D721Med (cell line): Measurements from ENCODE around the gene CYP2C8.

Experiments used
- DNase-seq: peaks from one replicate; pipeline ENCODE4 v3.0.0; 2011; ENCODE audit warnings: low spot score; ENCODE audit not compliant: insufficient read length
- FAIRE-seq: peaks from 2 replicates; lab custom pipeline; 2011; peaks lifted over from hg19 to GRCh38; lab: Jason Lieb, UNC
- TF ChIP-seq, protein P1 (sequence below): IDR thresholded peaks from 2 replicates; pipeline ENCODE4 v1.5.1; 2012; ENCODE audit warnings: mild to moderate bottlenecking, control low read depth; ENCODE audit not compliant: insufficient read depth; ENCODE audit errors: missing control alignments

Gene CYP2C8

DNA sequence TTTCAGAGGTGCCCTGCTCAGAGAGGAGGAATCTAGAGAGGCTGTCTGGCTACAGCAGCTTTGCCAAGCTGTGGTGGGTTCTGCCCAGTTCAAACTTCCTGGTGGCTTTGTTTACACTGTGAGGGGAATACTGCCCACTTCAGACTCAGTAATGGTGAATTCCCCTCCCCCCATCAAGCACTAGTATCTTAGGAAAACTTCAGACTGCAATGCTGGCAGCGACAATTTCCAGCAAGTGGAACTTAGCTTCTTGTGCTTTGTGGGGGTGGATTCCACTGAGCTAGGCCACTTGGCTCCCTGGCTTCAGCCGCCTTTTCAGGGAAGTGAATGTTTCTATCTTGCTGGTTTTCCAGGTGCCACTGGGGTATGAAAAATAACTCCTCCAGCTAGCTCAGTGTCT lies 42.8 kb downstream of the CYP2C8 start:
- DNase-seq (no peak), FAIRE-seq (no peak)
- TF ChIP-seq, protein P1, sequence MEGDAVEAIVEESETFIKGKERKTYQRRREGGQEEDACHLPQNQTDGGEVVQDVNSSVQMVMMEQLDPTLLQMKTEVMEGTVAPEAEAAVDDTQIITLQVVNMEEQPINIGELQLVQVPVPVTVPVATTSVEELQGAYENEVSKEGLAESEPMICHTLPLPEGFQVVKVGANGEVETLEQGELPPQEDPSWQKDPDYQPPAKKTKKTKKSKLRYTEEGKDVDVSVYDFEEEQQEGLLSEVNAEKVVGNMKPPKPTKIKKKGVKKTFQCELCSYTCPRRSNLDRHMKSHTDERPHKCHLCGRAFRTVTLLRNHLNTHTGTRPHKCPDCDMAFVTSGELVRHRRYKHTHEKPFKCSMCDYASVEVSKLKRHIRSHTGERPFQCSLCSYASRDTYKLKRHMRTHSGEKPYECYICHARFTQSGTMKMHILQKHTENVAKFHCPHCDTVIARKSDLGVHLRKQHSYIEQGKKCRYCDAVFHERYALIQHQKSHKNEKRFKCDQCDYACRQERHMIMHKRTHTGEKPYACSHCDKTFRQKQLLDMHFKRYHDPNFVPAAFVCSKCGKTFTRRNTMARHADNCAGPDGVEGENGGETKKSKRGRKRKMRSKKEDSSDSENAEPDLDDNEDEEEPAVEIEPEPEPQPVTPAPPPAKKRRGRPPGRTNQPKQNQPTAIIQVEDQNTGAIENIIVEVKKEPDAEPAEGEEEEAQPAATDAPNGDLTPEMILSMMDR = no peak

DNA sequence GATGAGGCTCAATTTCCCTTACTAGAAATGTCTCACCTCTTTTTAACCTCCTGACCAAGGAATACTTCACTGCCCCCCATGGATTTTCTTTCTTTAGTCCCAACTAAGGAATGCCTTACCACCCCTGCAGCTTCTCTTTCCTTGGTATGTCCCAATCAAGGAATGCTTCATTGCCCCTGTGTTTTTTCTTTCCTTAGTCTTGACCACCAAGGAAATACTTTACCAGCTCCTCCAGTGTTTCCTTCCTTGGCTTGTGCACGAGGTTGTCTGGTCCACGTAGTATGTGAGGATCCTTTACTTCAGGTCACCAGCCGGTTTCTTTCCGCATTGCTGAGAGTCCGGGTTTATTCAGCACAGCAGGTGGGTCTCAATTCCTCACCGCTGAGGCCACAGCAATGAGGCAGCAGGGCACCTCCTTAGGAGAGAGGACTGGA lies 71.5 kb downstream of the CYP2C8 start:
- DNase-seq = no peak
- TF ChIP-seq, protein P1 = no peak
- no peak for FAIRE-seq

DNA sequence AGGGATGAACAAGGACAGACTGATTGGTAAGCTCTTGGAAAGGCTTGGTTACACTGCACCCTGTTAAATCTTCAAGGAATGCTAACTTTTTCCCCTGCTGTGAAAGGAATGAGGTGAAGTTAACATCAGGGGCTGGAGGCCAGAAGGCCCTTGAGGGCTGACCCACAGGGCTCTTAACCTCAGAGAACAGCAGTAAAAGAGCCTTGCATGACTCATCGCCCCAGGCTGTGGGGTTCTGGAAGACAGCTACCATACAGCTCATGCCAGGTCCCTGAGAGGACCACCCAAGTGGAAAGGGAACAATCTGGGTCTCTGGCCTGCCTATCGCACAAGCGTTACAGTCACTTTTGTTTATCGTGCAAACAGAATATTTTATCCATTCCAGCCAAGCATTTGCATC lies 76.5 kb downstream of the CYP2C8 start:
- TF ChIP-seq, protein P1 = no peak
- DNase-seq = no peak
- no peak for FAIRE-seq

DNA sequence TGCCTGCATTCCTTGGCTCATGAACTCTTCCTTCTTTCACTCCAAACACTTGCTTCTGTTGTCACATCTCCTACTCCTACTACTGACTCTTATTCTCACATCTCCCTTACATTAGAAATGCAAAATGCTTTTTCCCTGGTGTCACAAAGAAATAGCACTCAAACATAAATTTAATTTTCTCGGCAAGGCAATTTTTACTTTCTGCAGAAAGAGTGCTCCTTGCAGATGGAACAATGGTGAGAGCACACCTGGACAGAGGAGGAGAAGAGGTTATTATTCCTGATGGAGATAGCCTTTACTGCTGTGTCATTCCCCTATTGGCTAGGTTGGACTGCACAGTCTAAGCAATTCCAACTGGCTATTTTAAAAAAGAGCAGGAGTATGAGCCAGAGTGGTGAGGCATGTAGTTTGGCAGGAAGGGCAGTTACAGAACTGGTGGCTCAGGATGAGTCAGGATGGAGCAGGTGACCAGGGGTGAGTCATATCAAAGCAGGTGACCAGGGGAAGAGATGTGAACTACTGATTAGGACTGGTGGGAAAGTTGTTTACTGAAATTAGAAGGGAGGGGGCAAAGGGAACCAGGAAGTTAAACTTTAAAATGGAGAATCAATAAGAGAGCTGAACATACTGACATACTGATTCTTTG lies 77.9 kb downstream of the CYP2C8 start:
- DNase-seq (no peak), FAIRE-seq (no peak)

GRCh38 chr10:94989192-94989591 lies 80.1 kb downstream of the CYP2C8 start:
- DNase-seq (no peak), FAIRE-seq (no peak)
- TF ChIP-seq, protein P1 = no peak

More for the DNA sequence above, 77.9 kb downstream of the CYP2C8 start:
- TF ChIP-seq, protein P1 = no peak
